DMS 273 treated with DMSO at 0.1 percent for 48 hours (cell line): Measurements from ENCODE around the gene BBS9.

Experiments
- DNase-seq: peaks from one replicate; lab custom pipeline; 2025; lab: John Stamatoyannopoulos, UW

The BBS9 gene

GRCh38 chr7:33646891-33647391, 517.6 kb downstream of the BBS9 start:
- no peak for DNase-seq

- DNase-seq, result no peak
Observed at GRCh38 chr7:33649476-33650441, 520.4 kb downstream of the BBS9 start.

GRCh38 chr7:33650828-33651227, 521.5 kb downstream of the BBS9 start:
- DNase-seq, result no peak

- DNase-seq, result no peak
Observed at GRCh38 chr7:33651998-33652515, 522.7 kb downstream of the BBS9 start.

- no peak for DNase-seq
Observed at GRCh38 chr7:33654676-33655075, 525.3 kb downstream of the BBS9 start.
